DMS79 treated with DMSO at 0.1 percent for 48 hours (cell line): Measurements from ENCODE around the gene CHRM5.

Experiments
- DNase-seq: peaks from one replicate; lab custom pipeline; 2025; lab: John Stamatoyannopoulos, UW

CHRM5 gene

GRCh38 chr15:34102175-34102925, 134.1 kb downstream of the CHRM5 start:
- DNase-seq: no peak

GRCh38 chr15:34106423-34106822, 138.1 kb downstream of the CHRM5 start:
- no peak for DNase-seq

GRCh38 chr15:34107315-34107714, 139.0 kb downstream of the CHRM5 start:
- no peak for DNase-seq

- DNase-seq: no peak
Measured at GRCh38 chr15:34109797-34110663, 141.7 kb downstream of the CHRM5 start.

GRCh38 chr15:34111488-34111887, 143.2 kb downstream of the CHRM5 start:
- no peak for DNase-seq

GRCh38 chr15:34114215-34114614, 145.9 kb downstream of the CHRM5 start:
- no peak for DNase-seq

GRCh38 chr15:34114739-34115138, 146.4 kb downstream of the CHRM5 start:
- no peak for DNase-seq

GRCh38 chr15:34116620-34117019, 148.3 kb downstream of the CHRM5 start:
- no peak for DNase-seq
